NCI-H345 (cell line): ENCODE results near the gene CST3.

Source experiments
- DNase-seq: peaks from one replicate; lab custom pipeline; 2025; lab: John Stamatoyannopoulos, UW

CST3 gene

DNA sequence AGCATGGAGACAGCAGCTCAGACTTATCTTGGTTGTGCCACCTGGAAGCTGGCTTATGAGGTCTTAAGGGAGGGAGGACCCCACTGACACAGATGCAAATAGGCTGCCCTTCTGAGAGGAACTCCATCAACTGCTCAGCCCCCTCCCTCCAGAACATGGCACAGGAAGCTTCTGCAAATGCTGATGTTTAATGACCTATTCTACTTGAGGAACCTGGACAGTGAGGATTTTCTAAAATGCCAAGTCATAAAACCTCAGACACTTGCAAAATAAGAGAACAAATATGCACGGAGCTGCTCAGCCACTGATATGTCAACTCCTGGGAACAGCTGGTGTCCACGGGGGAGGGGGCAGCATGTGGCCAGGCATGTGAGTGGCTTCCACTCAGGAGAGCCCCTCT is 35.5 kb downstream of the CST3 start:
- DNase-seq: no peak

GRCh38 chr20:23601715-23602114 is 36.0 kb downstream of the CST3 start:
- DNase-seq: no peak

DNA sequence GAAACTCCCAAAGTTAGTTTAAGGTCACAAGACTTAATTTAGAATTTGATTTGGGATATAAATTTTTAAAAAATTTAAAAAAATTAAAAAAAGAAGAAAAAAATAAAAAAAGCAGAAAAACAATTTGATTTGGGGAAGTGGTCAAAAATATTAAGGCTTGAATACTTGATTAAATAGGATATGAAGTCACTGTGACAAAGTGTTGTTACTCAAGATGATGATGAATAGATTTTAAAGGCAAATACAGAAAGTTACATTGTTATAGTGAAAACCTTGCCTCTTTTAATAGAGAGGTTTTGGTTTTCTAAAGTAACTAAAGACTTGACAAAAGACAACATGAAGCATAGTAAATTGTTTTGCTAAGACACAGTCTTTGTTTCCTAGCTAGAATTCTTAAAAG is 39.3 kb downstream of the CST3 start:
- DNase-seq: no peak

DNA sequence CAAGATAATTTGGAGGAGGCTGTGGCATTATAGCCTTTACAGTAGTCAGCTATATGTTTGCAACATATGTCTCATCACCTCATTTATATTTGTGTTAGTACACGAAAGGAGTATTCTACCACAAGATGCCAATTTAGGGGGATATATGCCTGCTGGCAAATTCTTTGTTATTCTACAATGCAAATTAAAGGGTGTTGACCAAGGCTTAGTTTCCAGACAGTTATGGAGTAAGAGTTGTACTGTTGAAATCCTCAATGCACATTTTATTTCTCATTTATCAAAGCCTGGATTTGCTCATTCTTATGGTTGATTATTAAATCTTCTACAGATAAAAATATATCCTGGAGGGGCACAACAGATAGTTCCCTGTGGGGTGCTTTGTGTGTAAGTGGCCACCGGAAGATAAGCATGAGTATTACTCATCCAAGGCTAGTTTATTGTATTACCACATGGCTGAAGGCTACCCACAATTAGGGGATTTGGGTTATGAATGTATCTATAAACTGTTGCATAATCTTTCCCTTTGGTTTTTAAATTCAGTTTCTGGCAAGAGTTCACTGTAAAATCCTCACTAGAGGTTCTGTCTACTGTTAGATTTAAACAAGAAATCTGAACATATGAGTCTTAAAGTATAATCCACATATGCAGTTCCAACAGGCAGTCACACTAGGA is 41.0 kb downstream of the CST3 start:
- DNase-seq: no peak

DNA sequence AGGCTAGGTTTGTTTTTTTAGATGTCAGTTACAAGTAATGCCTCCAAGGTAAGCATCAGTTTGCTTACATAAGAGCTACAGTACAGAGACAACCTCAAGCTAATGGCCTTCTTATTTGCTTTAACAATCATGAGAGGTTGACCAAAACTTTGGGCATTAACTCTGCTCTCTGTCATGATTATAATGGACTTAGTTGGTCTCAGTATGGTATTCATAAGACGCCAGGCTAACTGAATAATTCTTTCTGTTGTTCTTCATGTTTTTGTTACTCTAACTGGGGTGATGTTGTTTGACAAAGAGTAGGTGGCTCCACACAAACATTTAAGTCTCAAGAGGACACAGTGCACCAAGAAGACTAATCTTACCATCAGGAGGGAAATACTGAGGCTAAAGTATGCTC is 41.8 kb downstream of the CST3 start:
- no peak for DNase-seq

GRCh38 chr20:23588434-23589403 is 49.0 kb downstream of the CST3 start:
- DNase-seq: peak; percentile 19

GRCh38 chr20:23587631-23588030 is 50.1 kb downstream of the CST3 start:
- no peak for DNase-seq

- no peak for DNase-seq
Observed at GRCh38 chr20:23586735-23587525, 50.8 kb downstream of the CST3 start.

- DNase-seq: no peak
Observed at GRCh38 chr20:23585808-23586734, 51.7 kb downstream of the CST3 start.

DNA sequence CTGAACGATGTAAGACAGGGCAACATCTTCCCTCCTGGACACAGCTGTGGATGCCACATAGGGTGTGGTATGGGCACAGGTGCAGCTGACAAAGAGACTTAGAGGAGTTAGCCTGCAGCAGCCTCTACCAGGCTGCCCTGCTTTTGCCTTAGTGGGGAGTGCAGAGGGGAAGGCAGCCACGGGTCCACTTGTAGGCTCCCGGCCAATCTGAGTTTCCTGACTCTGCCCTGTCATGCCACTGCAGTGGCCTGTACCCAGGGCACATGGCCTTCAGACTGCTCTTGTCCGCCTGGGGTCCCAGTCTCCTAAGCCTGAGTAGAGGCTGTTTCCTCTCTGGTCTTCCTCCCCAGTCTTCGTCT is 52.3 kb downstream of the CST3 start:
- DNase-seq: no peak

DNA sequence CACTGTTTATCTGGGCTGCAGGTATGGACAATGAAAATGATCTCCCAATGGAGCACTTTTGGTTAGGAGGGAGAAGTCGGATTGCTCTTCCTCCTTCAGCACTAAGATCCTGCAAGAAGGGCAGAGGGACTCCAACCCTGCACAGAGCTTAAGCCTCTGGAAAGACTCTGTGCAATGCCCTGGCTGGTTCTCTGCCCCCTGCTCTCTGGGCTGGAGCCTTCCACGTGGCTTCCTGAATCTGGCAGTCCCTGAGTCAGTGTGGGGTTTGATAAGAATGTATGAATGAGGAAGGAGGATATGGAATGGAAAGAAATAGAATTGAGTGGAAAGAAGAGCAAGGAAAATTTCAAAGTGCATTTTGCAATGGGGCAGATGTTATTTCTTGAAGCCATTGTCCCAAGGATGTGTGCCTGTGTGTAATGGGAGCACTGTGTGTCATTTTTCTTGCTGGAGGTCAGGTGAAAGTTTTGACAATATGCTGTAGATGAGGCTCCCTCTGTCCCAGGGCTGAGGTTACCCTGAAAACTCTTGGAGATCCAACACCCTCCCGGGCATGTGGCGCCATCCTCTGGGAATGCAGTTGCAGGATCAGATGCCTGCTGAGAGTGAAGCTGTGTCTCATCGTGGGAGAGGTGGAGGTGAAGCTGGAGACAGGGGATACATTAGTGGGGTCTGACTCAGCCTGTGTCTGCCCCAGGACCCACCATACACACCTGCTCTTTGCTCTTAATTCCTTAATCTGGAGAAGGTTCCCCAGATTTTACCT is 53.1 kb downstream of the CST3 start:
- no peak for DNase-seq
